Stimulated activated CD8-positive, alpha-beta memory T cell treated with anti-CD3 and anti-CD28 coated beads, Interleukin-15, amount 100 ng/mL, for 4 hours (primary cell): ENCODE measurements around the gene SIGLEC8.
A peak's percentile ranks its signal among the peaks of the same experiment; 100 is the strongest.
"Not testable (repeated sequence)": the region's sequence is repeated elsewhere in the genome, so short reads cannot be mapped to it uniquely, and the experiment has no call there.

Source experiments
- DNase-seq, 2 donors: peaks; one replicate each; pipeline ENCODE4 v3.0.0-alpha.2; 2020; ENCODE audit warnings: low read depth in 2 of 2

Gene SIGLEC8

DNA sequence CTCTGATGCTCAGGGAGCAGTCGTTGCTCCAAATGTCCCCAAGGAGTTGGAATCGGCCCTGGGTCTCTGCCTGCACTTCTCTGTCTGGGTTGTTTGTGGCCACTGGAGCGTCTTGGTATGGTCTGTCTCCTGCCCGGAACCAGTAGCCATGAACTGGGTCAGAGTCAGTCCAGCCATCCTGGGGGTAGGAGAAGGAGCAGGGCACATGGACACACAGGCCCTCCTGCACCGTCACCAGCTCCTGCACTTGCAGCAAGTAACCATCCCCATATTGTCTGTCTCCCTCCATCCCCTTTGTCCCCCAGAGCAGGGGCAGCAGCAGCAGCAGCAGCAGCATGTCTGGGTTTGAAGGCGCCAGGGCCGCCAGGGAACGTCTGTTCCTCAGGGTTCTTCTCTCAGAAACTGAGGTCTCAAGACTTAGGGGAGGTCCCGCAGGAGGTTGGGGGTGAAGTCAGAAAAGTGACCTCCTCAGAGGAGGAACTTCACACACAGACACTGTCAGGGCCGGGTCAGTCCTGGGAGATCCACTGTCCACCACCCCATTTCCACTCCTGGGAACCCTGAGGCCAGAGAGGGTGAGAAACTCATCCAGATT, at the start of gene SIGLEC8:
Gene SIGLEC8, minus strand, starts transcription at position 404 of the 595 bp plus-strand sequence. Its CDS starts 67 bp downstream, at position 337.
- DNase-seq: no peak

DNA sequence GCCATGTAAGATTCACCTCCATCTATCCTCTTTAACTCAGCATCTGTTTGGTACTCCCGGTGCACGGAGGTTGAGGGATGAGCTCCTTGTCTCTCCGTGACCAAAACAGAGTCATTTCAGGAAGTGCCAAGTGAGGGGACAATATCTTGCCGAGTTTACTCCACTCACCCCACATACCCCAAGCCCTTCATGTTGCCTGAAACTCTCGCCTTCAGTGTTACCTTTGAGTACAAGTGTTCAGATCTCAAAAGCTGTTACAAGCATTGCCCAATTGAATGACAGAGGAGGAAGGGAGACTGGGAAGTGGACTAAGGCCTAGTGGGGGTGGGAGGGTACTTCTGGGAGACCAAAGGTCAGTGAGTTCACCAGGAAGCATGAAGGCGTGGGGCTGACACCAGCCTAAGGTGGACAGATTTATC, 49.4 kb upstream of the SIGLEC8 start:
- no peak for DNase-seq

DNA sequence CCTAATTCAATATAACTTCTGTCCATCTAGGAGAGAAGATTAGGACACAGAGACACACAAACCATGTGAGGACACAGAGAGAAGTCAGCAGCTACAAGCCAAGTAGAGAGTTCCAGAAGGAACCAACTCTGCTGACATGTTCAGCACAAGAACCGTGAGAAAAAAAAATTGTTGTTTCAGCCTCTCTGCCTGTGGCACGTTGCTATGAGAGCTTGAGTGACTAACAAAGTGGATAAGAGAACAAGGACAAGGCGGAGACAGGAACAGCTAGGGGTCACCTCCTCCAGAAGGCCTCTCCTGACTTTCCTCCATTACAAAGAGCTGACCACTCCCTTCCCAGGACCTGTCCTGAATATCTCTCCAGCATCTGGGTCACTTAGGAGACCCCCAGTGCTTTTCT, 48.9 kb upstream of the SIGLEC8 start:
- no peak for DNase-seq

DNA sequence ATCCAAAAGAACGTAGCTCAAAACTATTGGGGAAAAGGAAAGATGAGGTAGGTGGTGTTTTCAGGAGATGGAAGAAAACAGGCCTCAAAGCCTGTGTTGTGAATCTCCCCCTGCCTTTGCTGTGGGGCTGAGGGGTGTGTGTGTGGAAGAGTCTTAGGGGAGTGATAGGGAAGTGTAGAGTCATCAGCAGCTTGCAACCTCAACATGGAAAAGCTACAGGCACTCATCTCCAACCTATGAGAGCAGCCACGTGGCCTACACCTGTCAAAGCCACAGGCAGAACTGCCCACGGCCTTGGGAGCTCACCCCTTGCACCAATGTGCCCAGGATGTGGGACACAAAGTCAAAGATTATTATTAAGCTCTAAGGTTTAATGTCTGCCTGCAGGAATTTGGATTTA, 47.6 kb upstream of the SIGLEC8 start:
- DNase-seq: no peak

DNA sequence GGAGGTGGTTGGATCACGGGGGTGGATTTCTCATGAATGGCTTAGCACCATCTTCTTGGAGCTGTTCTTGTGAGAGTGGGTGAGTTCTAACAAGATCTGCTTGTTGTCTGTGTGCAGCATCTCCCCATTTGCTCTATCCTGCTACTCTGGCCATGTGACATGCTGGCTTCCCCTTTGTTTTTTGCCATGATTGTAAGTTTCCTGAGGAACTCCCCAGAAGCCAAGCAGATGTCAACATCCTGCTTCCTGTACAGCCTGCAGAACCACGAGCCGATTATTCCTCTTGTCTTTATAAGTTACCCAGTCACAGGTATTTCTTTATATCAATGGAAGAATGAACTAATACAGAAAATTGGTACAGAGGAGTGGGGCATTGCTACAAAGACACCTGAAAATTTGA, 45.6 kb upstream of the SIGLEC8 start:
- DNase-seq: no peak

DNA sequence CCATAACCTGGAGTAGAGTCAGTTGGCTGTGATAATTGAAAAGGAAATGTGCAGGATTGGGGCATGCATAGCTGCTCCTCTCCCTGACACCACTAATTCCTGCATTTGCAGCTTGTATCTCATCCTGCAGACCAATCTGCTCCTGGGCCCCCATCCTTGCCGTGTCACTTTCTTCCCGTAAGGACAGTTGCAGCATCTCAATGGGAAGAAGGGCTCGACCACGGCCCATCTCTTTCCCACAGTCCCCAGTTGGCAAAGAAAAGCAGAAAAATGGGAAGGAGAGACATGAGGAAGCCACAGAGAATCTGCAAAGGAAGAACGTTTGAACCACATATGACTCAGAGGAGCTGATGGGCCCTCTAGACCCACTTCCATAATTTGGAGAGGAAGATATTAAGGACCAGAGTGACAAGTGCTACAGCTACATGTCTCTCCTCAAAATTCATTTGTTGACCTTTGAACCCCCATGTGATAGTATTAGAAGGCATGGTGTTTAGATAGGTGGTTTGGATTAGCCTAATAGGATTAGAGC, 45.1 kb upstream of the SIGLEC8 start:
- DNase-seq: no peak

DNA sequence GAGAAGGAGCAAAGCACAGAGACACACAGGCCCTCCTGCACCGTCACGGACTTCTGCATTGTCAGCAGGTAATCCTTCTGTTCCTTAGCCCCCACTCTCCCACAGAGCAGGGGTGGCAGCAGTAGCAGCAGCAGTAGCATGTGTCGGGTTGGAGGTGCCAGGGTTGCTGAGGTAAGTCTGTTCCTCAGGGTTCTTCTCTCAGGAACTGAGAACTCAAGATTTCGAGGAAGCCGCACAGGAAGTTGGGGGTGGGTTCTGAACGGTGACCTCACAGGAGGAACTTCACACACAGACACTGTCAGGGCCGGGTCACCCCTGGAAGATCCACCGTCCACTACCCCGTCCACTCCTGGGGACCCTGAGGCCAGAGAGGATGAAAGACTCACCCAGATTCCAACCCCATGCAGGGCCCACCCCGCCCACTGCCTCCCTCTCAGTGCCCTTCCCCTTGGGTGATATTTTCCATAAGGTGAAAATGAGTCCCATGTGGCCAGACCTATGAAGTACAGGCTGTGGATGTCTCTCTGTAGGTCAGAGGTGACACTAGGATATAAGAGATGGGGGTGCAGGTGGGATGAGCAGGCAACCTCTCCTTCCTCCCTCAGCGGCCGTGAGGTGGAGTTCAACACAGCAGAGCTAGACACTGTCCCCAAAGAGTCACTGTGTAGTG, 43.5 kb upstream of the SIGLEC8 start, which contains the start of gene SIGLEC12:
Gene SIGLEC12, minus strand, starts transcription at position 207 of the 670 bp plus-strand sequence. Its CDS starts 67 bp downstream, at position 140.
- no peak for DNase-seq

DNA sequence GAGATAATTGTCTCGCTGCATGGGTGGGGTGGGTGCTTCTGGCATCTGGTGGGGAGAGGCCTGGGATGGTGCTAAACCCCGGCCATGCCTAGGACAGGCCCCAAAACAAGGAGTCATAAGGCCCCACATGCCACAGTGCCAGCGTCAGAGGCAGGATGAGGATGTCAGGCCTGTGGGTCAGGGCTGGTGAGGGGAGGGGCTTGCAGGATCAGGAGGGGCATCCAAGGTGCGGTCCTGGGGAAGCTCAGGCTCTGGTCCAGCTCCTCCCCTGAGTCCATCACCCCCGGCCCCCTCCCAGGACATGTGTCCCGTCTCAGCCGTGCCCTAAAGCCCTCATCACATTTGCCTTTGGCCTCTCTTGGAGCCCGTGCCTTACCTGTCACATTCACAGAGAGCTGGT, 42.7 kb upstream of the SIGLEC8 start:
- not testable (repeated sequence) for DNase-seq

DNA sequence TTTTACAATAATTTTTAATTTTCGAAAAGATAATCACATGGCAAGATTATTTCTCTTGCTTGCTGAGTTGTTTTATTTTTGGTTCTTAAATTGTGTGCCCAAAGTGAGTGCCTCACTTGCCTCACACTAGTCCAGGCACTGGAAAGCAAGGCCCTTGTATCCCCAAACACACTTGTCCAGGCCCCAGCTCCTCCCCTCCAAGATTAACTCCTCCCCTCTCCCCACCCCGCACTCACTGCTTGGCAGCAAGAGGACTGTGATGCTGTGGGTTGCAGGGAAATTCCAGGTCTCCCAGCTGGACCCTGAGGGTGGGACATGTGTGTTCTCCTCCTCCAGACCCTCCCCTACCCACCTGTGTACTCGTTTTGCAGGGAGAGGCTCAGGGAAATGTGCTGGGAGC, 39.4 kb upstream of the SIGLEC8 start:
- DNase-seq: no peak

DNA sequence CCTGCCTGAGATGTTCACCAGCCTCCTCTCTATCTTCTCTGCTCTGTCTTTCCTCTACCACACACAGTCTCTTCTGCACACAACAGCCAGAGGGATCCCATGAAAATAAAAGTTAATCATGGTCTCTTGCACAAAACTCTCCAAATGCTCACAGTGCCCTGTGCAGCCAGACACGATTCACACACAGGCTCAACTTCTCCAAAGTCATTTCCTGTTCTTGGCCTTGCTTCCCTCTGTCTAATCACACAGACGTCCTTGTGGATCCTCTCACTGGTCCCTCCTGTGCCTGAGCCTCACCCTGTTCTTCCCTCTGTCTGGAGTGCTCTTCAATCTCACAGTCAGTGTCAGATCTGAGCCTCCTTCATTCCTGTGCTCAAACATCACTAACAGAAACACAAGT, 35.5 kb upstream of the SIGLEC8 start:
- no peak for DNase-seq

DNA sequence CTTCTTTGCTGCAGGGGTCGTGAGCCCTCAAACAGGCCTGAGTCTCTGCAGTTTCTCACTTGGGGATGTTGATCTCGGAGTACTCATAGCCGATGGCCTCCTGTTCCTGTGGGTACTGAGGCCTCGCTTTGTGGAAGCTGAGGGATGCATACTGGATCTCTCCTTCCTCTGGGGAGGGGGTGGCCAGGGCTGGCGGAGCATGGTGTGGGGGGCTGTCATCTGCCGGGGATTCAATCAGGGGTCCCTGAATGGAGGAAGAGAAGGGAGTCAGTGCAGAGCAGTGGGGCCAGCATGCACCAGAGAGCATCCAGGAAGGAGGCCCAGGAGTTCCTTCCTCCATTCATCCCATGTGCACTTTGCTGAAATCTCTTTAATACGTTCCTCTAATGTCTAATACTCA, 33.3 kb upstream of the SIGLEC8 start:
- DNase-seq: no peak

DNA sequence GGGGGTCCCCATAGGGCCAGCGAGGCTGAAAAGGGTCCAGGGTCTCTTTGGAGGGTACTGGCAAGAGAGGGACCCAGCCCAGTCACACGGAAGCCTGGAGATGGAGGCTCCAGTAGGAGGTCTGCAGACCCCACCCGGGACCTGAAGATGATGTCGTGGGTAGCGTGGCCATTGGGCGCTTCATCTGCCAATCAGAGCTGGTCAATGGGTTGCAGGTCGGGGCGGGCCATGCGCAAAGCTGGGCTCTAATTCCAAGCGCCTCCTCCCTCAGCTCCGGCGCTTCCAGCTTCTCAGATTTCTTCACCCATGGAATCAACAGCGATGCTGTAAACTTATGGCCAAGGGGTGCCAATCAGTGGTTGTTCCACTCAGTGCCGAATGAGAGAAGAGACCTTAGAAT, 32.4 kb upstream of the SIGLEC8 start:
- DNase-seq: no peak

DNA sequence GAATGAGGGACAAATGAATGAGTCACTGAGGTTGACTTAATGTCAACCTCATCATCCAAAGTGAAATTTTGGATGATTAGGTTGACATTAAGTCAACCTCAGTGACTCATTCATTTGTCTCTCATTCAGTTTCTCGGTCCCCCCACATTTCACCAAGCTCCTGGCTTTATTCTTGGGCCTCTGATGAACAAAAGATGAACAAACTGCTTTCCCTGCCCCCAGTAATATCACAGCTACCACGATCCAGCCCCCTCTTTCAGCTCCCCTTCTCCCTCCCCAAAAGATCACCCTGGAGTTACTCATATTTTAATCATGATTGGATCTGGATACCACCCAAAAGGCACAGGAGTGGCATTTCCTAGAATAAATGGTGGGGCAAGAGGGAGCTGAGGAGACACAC, 30.9 kb upstream of the SIGLEC8 start:
- peak in 1 of 2 donors; percentile 9 for DNase-seq

DNA sequence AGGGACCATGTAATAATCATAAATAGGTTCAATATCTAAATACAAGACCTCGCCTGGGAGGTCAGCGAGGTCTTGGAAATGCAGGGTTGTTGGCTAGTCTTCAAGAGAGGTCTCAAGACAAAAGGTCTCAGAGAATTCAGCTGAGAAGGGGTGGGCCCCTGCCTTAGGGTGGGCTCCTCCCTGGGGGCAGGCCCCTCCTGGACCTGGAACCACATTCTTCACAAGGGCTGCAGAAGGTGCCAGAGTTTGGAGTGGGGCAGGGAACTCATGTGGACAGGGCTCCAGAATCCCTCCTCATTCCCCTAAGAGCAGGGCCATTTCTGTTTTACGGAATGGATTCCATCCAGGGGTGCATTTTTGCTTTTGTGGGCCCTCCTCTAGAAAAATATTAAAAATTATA, 30.2 kb upstream of the SIGLEC8 start:
- DNase-seq: no peak

DNA sequence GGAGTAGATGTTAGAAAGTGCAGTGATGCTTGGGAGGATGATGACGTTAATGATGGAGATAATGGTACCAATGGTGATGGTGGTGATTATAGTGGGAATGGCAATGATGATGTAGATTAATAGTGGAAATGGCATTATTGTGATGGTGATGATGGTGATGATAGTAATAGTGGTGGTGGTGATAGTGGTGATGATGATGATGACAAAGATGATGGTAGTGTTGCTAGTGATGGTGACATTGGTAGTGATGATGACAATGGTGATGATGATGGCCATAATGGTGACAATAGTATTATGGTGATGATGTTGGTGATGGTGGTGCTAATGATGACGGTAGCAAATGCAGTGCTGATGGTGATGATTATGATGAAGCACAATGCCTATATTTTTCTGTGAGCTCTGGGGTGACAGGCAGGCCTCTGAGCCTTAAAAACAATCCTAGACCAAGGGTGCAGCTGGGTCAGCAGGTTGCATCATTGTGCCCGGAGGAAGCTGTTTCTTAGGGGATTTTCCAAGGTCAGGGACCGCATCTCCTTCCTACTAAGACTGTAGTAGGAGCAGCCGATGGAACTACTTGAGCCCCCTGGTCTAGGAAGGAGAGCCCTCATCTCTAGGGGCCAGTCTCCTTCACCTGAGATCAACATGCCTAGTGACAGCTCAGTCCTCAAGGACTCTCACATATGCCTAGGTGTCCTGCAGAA, 27.9 kb upstream of the SIGLEC8 start:
- no peak for DNase-seq

DNA sequence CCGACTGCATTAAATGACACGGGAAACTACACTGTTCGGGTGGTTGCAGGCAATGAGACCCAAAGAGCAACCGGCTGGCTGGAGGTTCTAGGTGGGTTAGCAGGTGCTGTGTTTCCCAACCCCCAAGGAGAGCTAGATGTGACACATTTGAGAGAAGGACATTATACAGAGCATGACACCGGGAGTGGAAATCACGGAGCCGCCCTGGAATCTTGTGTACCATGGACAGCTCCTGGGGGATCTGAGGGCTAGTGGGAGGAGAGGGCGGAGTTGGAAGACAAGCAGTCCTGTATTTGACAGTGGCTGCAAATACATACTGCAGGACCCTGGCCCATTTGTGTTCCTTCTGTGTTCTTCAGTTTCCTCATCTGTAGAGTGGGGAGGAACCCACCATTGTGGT, 22.3 kb upstream of the SIGLEC8 start:
- no peak for DNase-seq

DNA sequence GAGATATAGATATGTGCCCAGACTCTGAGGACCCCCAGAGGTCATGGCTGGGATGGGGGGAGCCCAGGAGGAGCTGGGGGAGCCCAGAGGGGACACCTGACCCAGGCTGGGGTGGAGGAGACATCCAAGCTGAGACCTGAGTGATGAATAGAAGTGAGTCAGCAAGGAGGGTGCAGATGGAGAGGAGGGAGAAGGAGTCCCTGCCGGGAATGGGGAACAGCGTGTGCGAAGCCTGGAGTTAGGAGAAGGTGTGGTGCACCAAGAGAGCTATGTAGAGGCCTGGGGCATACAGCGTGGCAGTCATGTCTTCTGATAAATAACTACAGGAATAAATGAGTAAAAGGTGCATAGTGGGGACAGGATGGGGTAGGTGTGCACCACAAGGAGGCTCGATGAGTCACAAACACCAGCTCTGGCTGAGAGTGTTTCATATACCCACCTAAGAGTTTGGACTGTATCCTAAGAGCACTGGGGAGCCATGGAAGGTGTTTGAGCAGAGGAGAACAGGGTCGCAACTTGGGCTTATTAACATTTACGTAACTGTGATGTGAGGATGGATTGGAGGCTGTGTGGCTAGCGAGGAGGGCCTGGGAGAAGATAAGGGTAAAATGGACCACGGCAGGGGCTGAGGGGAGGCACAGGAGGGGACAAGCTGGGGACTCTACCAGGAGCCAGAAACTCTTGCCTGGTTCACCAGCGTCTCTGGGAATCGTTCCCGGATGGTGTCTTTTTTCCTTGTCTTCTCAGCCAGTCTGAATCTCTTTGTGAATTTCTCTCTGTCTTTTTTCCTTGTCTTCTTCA, 21.5 kb upstream of the SIGLEC8 start:
- DNase-seq: peak in 1 of 2 donors; percentile 13

DNA sequence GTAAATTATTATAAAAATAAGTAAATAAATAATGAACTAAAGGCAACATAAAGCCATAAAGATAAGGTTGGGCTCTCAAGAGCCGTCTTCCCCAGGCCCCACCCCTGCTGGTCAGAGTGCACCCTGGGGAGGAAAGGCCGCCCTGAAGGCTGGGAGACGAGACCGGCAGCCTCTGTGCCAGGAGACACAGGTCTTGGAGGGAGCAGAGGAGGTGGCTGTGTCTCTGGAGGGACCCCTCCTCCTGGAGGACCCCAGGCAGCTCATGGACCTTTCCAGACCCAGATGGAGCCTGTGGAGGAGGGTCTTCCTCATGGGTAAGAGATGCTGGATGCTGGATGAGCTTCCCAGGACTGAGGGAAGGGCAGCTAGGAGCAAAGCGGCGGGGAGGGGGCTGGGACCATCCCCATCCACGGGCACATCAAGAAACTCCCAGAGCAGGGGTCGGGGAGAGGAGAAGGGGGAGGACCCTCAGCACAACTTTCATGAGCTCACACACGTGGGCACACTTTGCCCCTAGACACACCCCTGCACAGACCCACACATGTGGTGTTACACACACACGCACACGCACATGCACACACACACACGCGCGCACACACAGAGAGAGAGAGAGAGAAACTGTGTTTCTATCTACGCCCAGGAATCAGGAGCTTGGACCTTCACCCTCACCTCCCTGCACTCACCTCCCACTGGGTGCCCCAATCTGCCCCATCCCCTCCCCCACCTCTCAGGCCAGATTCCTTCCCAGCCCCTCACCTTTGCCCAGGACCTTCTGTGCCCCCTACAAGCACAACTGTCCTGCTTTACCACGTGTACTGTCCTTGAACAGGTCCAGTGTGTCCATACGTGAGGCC, 20.4 kb upstream of the SIGLEC8 start, which contains the start of gene CEACAM18:
Gene CEACAM18, plus strand, starts transcription at position 159 of the 854 bp plus-strand sequence.
- DNase-seq: no peak

DNA sequence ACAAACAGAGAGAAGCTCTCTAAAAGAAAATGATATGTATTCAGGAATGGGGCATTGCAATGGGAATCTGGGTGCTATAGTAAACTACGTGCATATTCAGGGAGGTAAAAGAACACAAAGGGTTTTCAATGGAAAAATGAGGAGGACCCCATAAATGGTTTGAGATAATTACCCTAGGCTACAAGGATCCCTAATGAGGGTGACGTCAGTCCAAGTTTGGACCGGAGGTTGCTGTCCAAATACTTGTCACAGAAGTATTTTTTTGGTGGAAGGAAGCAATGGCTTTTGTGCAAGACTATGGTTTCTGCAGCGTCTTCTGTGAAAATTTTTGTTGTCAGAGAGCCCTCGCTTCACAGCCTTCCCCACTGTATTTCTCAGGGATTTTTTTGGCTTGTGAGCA, 19.1 kb upstream of the SIGLEC8 start:
- DNase-seq: no peak

DNA sequence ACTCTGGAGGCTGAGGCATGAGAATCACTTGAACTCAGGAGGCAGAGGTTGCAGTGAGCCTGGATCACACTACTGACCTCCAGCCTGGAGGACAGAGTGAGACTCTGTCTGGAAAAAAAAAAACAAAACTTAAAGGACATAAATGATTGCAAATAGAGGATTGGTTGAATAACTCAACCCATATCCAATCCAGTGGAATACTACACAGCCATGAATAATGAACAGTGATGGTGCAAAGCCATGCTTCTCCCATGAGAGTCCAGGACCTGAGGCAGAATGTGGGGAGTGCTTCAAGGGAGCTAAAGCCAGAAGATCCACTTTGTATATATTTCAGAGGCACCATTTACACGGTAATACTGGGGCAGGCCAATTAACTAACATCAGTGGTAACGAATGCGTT, 17.9 kb upstream of the SIGLEC8 start:
- no peak for DNase-seq
